WTC11 (cell line): ENCODE measurements around the gene HOXB1. TPM values are rescaled to one million over a fixed set of nuclear protein-coding genes. Genes with fewer than 3 reads are reported as not detected.

Experiments
- ATAC-seq: fragments of 200-7000 bp; cut with Tn5 transposase; 2 replicates; pipeline ENCODE4 v1.10.0; 2021; ENCODE audit warnings: mild to moderate bottlenecking, moderate library complexity
- CTCF ChIA-PET: fragments of 300-600 bp; sonication (Branson Sonifier 250); formaldehyde crosslinking; loops from one replicate; lab custom pipeline; 2021; ENCODE audit warnings: antibody characterized with exemption; lab: Charles Lee
- POLR2A ChIA-PET: fragments of 350-600 bp; sonication (Branson Sonifier 250); formaldehyde crosslinking; loops from one replicate; lab custom pipeline; 2021; ENCODE audit warnings: antibody characterized with exemption; lab: Charles Lee
- DNase-seq: peaks from one replicate; pipeline ENCODE4 v3.0.0; 2021; ENCODE audit warnings: low spot score
- H3K27ac Mint-ChIP-seq: 2 replicates; pipeline ENCODE4 v1.8.0; 2021; ENCODE audit warnings: mixed read lengths
- H3K27me3 Mint-ChIP-seq: 2 replicates; pipeline ENCODE4 v1.8.0; 2021; ENCODE audit warnings: low read depth, mild to moderate bottlenecking, moderate library complexity, mixed read lengths
- H3K36me3 Mint-ChIP-seq: 2 replicates; pipeline ENCODE4 v1.8.0; 2021; ENCODE audit warnings: mixed read lengths
- H3K4me1 Mint-ChIP-seq: 2 replicates; pipeline ENCODE4 v1.8.0; 2022; ENCODE audit warnings: mixed read lengths
- H3K4me3 Mint-ChIP-seq: 2 replicates; pipeline ENCODE4 v1.8.0; 2021; ENCODE audit warnings: mild to moderate bottlenecking, moderate library complexity, mixed read lengths
- H3K9me3 Mint-ChIP-seq: 2 replicates; pipeline ENCODE4 v1.8.0; 2021; ENCODE audit warnings: mixed read lengths
- ATF1 ChIP-seq: sonication (generic); formaldehyde crosslinking; IDR thresholded peaks from 2 replicates; pipeline ENCODE4 v1.8.1; 2023; ENCODE audit warnings: mild to moderate bottlenecking, moderate library complexity, missing genetic modification reagents
- ATF6 ChIP-seq: sonication (generic); formaldehyde crosslinking; IDR thresholded peaks from 2 replicates; pipeline ENCODE4 v1.8.1; 2023; ENCODE audit warnings: mild to moderate bottlenecking, missing genetic modification reagents
- FOXP4 ChIP-seq: sonication (generic); formaldehyde crosslinking; IDR thresholded peaks from 2 replicates; pipeline ENCODE4 v1.8.0; 2022; ENCODE audit warnings: mild to moderate bottlenecking, missing genetic modification reagents
- NFYB ChIP-seq: sonication (generic); formaldehyde crosslinking; conservative IDR thresholded peaks from 2 replicates; pipeline ENCODE4 v1.8.0; 2022; ENCODE audit warnings: low read depth, missing genetic modification reagents
- OVOL2 ChIP-seq: fragments of 250-450 bp; sonication (Bioruptor Pico); IDR thresholded peaks from 2 replicates; pipeline ENCODE4 v1.9.0; 2021; ENCODE audit warnings: mild to moderate bottlenecking, borderline replicate concordance
- TP53 ChIP-seq: sonication (generic); formaldehyde crosslinking; IDR thresholded peaks from 2 replicates; pipeline ENCODE4 v1.8.1; 2023; ENCODE audit warnings: mild to moderate bottlenecking, missing genetic modification reagents
- ZBTB21 ChIP-seq: sonication (generic); formaldehyde crosslinking; IDR thresholded peaks from 2 replicates; pipeline ENCODE4 v1.8.1; 2023; ENCODE audit warnings: mild to moderate bottlenecking, missing genetic modification reagents, borderline replicate concordance
- ZNF138 ChIP-seq: sonication (generic); formaldehyde crosslinking; conservative IDR thresholded peaks from 2 replicates; pipeline ENCODE4 v1.8.1; 2022; ENCODE audit warnings: mild to moderate bottlenecking, moderate library complexity, missing genetic modification reagents
- ZNF219 ChIP-seq: sonication (generic); formaldehyde crosslinking; IDR thresholded peaks from 2 replicates; pipeline ENCODE4 v1.8.0; 2023; ENCODE audit warnings: missing genetic modification reagents, mild to moderate bottlenecking, borderline replicate concordance
- ZNF396 ChIP-seq: fragments of 250-450 bp; sonication (Bioruptor Pico); IDR thresholded peaks from 2 replicates; pipeline ENCODE4 v1.8.0; 2021; ENCODE audit warnings: mild to moderate bottlenecking, moderate library complexity, borderline replicate concordance
- ZNF416 ChIP-seq: fragments of 250-450 bp; sonication (Bioruptor Pico); IDR thresholded peaks from 2 replicates; pipeline ENCODE4 v1.9.0; 2021; ENCODE audit warnings: mild to moderate bottlenecking, inconsistent platforms
- total RNA-seq: library from RNA; stranded (reverse); gene quantifications from 3 replicates; pipeline ENCODE4 v1.2.3, GENCODE V29; 2021
- TF ChIP-seq, protein P1 (sequence below): fragments of 200-600 bp; IDR thresholded peaks from 2 replicates; pipeline ENCODE4 v1.8.0; 2022; ENCODE audit warnings: antibody characterized with exemption
- TF ChIP-seq, protein P2 (sequence below): fragments of 250-450 bp; sonication (Bioruptor Pico); IDR thresholded peaks from 2 replicates; pipeline ENCODE4 v1.9.0; 2021; ENCODE audit warnings: mild to moderate bottlenecking
- TF ChIP-seq, protein P3 (sequence below): sonication (generic); formaldehyde crosslinking; IDR thresholded peaks from 2 replicates; pipeline ENCODE4 v1.8.1; 2023; ENCODE audit warnings: mild to moderate bottlenecking, missing genetic modification reagents, borderline replicate concordance

Gene HOXB1
- total RNA-seq, 1 experiment from 2014 or later: 0.63 TPM

- POLR2A ChIA-PET: no interaction called here
- Mint-ChIP-seq H3K4me3 (no peak overlapping the region), H3K4me1 (peaks cover 40% of the 10 kb centered on the region)
Observed at GRCh38 chr17:48540213-48540612, 9.4 kb upstream of the HOXB1 start.

DNA sequence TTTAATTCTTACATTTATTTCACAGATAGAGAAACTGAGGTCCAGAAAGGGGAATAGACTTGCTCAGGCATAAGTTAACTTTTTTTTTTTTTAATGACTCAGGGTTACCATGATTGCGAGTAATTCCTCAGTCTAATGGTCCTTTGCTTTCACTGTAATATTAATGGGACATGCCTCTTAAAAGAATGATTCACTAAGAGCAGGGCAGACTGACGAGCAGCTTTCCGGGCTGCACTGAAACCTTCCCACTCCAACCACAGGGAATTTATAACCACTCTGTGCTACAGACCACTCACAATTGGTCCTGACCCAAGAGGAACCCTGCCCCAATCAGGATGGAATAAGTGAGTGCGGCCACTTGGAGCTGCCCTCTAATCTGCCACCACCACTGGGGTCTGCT is 8.4 kb upstream of the HOXB1 start:
- TF ChIP-seq, protein P1, sequence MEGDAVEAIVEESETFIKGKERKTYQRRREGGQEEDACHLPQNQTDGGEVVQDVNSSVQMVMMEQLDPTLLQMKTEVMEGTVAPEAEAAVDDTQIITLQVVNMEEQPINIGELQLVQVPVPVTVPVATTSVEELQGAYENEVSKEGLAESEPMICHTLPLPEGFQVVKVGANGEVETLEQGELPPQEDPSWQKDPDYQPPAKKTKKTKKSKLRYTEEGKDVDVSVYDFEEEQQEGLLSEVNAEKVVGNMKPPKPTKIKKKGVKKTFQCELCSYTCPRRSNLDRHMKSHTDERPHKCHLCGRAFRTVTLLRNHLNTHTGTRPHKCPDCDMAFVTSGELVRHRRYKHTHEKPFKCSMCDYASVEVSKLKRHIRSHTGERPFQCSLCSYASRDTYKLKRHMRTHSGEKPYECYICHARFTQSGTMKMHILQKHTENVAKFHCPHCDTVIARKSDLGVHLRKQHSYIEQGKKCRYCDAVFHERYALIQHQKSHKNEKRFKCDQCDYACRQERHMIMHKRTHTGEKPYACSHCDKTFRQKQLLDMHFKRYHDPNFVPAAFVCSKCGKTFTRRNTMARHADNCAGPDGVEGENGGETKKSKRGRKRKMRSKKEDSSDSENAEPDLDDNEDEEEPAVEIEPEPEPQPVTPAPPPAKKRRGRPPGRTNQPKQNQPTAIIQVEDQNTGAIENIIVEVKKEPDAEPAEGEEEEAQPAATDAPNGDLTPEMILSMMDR: no peak
- TF ChIP-seq, protein P2, sequence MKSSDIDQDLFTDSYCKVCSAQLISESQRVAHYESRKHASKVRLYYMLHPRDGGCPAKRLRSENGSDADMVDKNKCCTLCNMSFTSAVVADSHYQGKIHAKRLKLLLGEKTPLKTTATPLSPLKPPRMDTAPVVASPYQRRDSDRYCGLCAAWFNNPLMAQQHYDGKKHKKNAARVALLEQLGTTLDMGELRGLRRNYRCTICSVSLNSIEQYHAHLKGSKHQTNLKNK (CRISPR knock-in tag): no peak
- TF ChIP-seq ZNF396 (CRISPR knock-in tag) (no peak), ZNF416 (no peak), FOXP4 (CRISPR knock-in tag) (no peak), TP53 (no peak), NFYB (CRISPR knock-in tag) (no peak), ATF6 (CRISPR knock-in tag) (no peak), ZBTB21 (CRISPR knock-in tag) (no peak)
- TF ChIP-seq, protein P3, sequence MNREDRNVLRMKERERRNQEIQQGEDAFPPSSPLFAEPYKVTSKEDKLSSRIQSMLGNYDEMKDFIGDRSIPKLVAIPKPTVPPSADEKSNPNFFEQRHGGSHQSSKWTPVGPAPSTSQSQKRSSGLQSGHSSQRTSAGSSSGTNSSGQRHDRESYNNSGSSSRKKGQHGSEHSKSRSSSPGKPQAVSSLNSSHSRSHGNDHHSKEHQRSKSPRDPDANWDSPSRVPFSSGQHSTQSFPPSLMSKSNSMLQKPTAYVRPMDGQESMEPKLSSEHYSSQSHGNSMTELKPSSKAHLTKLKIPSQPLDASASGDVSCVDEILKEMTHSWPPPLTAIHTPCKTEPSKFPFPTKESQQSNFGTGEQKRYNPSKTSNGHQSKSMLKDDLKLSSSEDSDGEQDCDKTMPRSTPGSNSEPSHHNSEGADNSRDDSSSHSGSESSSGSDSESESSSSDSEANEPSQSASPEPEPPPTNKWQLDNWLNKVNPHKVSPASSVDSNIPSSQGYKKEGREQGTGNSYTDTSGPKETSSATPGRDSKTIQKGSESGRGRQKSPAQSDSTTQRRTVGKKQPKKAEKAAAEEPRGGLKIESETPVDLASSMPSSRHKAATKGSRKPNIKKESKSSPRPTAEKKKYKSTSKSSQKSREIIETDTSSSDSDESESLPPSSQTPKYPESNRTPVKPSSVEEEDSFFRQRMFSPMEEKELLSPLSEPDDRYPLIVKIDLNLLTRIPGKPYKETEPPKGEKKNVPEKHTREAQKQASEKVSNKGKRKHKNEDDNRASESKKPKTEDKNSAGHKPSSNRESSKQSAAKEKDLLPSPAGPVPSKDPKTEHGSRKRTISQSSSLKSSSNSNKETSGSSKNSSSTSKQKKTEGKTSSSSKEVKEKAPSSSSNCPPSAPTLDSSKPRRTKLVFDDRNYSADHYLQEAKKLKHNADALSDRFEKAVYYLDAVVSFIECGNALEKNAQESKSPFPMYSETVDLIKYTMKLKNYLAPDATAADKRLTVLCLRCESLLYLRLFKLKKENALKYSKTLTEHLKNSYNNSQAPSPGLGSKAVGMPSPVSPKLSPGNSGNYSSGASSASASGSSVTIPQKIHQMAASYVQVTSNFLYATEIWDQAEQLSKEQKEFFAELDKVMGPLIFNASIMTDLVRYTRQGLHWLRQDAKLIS (CRISPR knock-in tag): no peak
- no peak overlapping the region for H3K27ac Mint-ChIP-seq
- H3K27me3 Mint-ChIP-seq: peaks cover 90% of the 10 kb centered on the region
- no peak overlapping the region for H3K4me3 Mint-ChIP-seq
- H3K36me3 Mint-ChIP-seq: no peaks in the 10 kb centered on the region
- no peaks in the 10 kb centered on the region for H3K9me3 Mint-ChIP-seq
- no peak for DNase-seq
- no peak for ATAC-seq
- ChIA-PET CTCF (interaction anchor here (1.2 kb wide), 1 partner anchor 10 kb away, joined by 3 read pairs; no protein-coding TSS in a partner anchor), POLR2A (interaction anchor here (0.5 kb wide), 1 partner anchor 14 kb away, joined by 3 read pairs; no protein-coding TSS in a partner anchor)
- peaks cover 32% of the 10 kb centered on the region for H3K4me1 Mint-ChIP-seq

More at GRCh38 chr17:48540213-48540612, 9.4 kb upstream of the HOXB1 start:
- H3K27me3 Mint-ChIP-seq: peaks cover 91% of the 10 kb centered on the region
- no peaks in the 10 kb centered on the region for H3K9me3 Mint-ChIP-seq
- CTCF ChIA-PET: interaction anchor here (0.6 to 1.2 kb wide), 3 partner anchors 9 to 113 kb away, joined by 3 read pairs; no protein-coding TSS in a partner anchor
- H3K27ac Mint-ChIP-seq: no peak overlapping the region
- H3K36me3 Mint-ChIP-seq: no peaks in the 10 kb centered on the region
- DNase-seq (no peak), ATAC-seq (no peak)
- TF ChIP-seq OVOL2 (CRISPR knock-in tag) (no peak), ZNF138 (no peak), ZNF219 (CRISPR knock-in tag) (no peak), ATF1 (CRISPR knock-in tag) (no peak)
